HepG2 (cell line): ENCODE measurements around the gene DEFB124. TPM values are rescaled to one million over a fixed set of nuclear protein-coding genes. Genes with fewer than 3 reads are reported as not detected.

ENCODE experiments used
- GATAD2A ChIP-seq: IDR thresholded peaks from 2 replicates; pipeline ENCODE4 v1.6.1; 2016
- HDAC2 ChIP-seq: sonication (generic); formaldehyde crosslinking; IDR thresholded peaks from 2 replicates; pipeline ENCODE4 v1.4.0; 2020; ENCODE audit warnings: missing genetic modification reagents
- KAT8 ChIP-seq: IDR thresholded peaks from 2 replicates; pipeline ENCODE4 v1.6.1; 2016; ENCODE audit warnings: missing genetic modification reagents, missing compliant biosample characterization
- MZF1 ChIP-seq: sonication (generic); formaldehyde crosslinking; IDR thresholded peaks from 2 replicates; pipeline ENCODE4 v1.8.1; 2023; ENCODE audit warnings: mild to moderate bottlenecking, missing genetic modification reagents, borderline replicate concordance
- POLR2G ChIP-seq: fragments of 200-400 bp; formaldehyde crosslinking; IDR thresholded peaks from 2 replicates; pipeline ENCODE4 v1.6.1; 2018; ENCODE audit warnings: mild to moderate bottlenecking, low read depth, low read length, moderate library complexity
- SOX5 ChIP-seq: IDR thresholded peaks from 2 replicates; pipeline ENCODE4 v1.6.1; 2016; ENCODE audit warnings: borderline replicate concordance
- ZBTB7B ChIP-seq: sonication (generic); formaldehyde crosslinking; IDR thresholded peaks from 2 replicates; pipeline ENCODE4 v1.4.0; 2020; ENCODE audit warnings: missing genetic modification reagents
- ZSCAN30 ChIP-seq: sonication (generic); formaldehyde crosslinking; IDR thresholded peaks from 2 replicates; pipeline ENCODE4 v1.5.0; 2020; ENCODE audit warnings: mild to moderate bottlenecking, missing genetic modification reagents
- polyA plus RNA-seq, 8 experiments: library from polyadenylated mRNA; depleted of rRNA in 3 of 8; stranded (reverse) in 7 of 8; unstranded in 1 of 8; fragments of >200 nt; fragmentation: Illumina TruSeq in 4 of 8; extraction: Trizol in 4 of 8; gene quantifications; 2 replicates each; pipeline versions ENCODE4 v1.2.1 to v1.2.3, GENCODE V29; 2011 to 2016; ENCODE audit warnings: low read depth in 4 of 8, missing spikeins in 1 of 8, mixed read lengths in 1 of 8; ENCODE audit not compliant: insufficient read depth in 1 of 8
- total RNA-seq, 5 experiments: library from RNA; depleted of rRNA; stranded (reverse); fragments of >200 nt; fragmentation: Illumina TruSeq; extraction: Trizol; gene quantifications; 2 replicates each; pipeline ENCODE4 v1.2.3, GENCODE V29; 2016; ENCODE audit warnings: low read depth in 1 of 5
- TF ChIP-seq, protein P1 (sequence below): IDR thresholded peaks from 2 replicates; pipeline ENCODE4 v1.6.1; 2016; ENCODE audit warnings: low read depth, missing genetic modification reagents, missing compliant biosample characterization
- TF ChIP-seq, protein P2 (sequence below): IDR thresholded peaks from 2 replicates; pipeline ENCODE4 v1.6.1; 2012; ENCODE audit warnings: low read depth, low read length, improper control_type of control experiment
- TF ChIP-seq, protein P3 (sequence below): IDR thresholded peaks from 2 replicates; pipeline ENCODE4 v1.4.0; 2020; ENCODE audit warnings: mild to moderate bottlenecking, missing genetic modification reagents
- TF ChIP-seq, protein P4 (sequence below): sonication (generic); formaldehyde crosslinking; conservative IDR thresholded peaks from 2 replicates; pipeline ENCODE4 v1.4.0; 2020; ENCODE audit warnings: missing genetic modification reagents
- TF ChIP-seq, protein P5 (sequence below): sonication (generic); formaldehyde crosslinking; IDR thresholded peaks from 2 replicates; pipeline ENCODE4 v1.4.0; 2020; ENCODE audit warnings: mild to moderate bottlenecking, missing genetic modification reagents

Gene DEFB124
- total and polyA plus RNA-seq, 2 of the 13 experiments (the other 11 are each of a cell fraction or from before 2014, with no cell fraction given), result not detected

GRCh38 chr20:31449511-31450414 is 25.2 kb downstream of the DEFB124 start (continued):
- TF ChIP-seq, protein P1, sequence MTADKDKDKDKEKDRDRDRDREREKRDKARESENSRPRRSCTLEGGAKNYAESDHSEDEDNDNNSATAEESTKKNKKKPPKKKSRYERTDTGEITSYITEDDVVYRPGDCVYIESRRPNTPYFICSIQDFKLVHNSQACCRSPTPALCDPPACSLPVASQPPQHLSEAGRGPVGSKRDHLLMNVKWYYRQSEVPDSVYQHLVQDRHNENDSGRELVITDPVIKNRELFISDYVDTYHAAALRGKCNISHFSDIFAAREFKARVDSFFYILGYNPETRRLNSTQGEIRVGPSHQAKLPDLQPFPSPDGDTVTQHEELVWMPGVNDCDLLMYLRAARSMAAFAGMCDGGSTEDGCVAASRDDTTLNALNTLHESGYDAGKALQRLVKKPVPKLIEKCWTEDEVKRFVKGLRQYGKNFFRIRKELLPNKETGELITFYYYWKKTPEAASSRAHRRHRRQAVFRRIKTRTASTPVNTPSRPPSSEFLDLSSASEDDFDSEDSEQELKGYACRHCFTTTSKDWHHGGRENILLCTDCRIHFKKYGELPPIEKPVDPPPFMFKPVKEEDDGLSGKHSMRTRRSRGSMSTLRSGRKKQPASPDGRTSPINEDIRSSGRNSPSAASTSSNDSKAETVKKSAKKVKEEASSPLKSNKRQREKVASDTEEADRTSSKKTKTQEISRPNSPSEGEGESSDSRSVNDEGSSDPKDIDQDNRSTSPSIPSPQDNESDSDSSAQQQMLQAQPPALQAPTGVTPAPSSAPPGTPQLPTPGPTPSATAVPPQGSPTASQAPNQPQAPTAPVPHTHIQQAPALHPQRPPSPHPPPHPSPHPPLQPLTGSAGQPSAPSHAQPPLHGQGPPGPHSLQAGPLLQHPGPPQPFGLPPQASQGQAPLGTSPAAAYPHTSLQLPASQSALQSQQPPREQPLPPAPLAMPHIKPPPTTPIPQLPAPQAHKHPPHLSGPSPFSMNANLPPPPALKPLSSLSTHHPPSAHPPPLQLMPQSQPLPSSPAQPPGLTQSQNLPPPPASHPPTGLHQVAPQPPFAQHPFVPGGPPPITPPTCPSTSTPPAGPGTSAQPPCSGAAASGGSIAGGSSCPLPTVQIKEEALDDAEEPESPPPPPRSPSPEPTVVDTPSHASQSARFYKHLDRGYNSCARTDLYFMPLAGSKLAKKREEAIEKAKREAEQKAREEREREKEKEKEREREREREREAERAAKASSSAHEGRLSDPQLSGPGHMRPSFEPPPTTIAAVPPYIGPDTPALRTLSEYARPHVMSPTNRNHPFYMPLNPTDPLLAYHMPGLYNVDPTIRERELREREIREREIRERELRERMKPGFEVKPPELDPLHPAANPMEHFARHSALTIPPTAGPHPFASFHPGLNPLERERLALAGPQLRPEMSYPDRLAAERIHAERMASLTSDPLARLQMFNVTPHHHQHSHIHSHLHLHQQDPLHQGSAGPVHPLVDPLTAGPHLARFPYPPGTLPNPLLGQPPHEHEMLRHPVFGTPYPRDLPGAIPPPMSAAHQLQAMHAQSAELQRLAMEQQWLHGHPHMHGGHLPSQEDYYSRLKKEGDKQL (CRISPR knock-in tag), result no peak
- TF ChIP-seq POLR2G (peak; percentile 54), GATAD2A (CRISPR knock-in tag) (0 out of 2 replicates have a peak, but pooled peaks have one; percentile 18), ZSCAN30 (CRISPR knock-in tag) (no peak), SOX5 (peak; percentile 86; the same call in 1 of the 2 replicates), HDAC2 (CRISPR knock-in tag) (peak; percentile 46; the same call in 1 of the 2 replicates), MZF1 (CRISPR knock-in tag) (no peak), KAT8 (CRISPR knock-in tag) (no peak), ZBTB7B (0 out of 2 replicates have a peak, but pooled peaks have one; percentile 31)
- TF ChIP-seq, protein P2, sequence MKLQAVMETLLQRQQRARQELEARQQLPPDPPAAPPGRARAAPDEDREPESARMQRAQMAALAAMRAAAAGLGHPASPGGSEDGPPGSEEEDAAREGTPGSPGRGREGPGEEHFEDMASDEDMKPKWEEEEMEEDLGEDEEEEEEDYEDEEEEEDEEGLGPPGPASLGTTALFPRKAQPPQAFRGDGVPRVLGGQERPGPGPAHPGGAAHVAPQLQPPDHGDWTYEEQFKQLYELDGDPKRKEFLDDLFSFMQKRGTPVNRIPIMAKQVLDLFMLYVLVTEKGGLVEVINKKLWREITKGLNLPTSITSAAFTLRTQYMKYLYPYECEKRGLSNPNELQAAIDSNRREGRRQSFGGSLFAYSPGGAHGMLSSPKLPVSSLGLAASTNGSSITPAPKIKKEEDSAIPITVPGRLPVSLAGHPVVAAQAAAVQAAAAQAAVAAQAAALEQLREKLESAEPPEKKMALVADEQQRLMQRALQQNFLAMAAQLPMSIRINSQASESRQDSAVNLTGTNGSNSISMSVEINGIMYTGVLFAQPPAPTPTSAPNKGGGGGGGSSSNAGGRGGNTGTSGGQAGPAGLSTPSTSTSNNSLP, result no peak
- TF ChIP-seq, protein P3, sequence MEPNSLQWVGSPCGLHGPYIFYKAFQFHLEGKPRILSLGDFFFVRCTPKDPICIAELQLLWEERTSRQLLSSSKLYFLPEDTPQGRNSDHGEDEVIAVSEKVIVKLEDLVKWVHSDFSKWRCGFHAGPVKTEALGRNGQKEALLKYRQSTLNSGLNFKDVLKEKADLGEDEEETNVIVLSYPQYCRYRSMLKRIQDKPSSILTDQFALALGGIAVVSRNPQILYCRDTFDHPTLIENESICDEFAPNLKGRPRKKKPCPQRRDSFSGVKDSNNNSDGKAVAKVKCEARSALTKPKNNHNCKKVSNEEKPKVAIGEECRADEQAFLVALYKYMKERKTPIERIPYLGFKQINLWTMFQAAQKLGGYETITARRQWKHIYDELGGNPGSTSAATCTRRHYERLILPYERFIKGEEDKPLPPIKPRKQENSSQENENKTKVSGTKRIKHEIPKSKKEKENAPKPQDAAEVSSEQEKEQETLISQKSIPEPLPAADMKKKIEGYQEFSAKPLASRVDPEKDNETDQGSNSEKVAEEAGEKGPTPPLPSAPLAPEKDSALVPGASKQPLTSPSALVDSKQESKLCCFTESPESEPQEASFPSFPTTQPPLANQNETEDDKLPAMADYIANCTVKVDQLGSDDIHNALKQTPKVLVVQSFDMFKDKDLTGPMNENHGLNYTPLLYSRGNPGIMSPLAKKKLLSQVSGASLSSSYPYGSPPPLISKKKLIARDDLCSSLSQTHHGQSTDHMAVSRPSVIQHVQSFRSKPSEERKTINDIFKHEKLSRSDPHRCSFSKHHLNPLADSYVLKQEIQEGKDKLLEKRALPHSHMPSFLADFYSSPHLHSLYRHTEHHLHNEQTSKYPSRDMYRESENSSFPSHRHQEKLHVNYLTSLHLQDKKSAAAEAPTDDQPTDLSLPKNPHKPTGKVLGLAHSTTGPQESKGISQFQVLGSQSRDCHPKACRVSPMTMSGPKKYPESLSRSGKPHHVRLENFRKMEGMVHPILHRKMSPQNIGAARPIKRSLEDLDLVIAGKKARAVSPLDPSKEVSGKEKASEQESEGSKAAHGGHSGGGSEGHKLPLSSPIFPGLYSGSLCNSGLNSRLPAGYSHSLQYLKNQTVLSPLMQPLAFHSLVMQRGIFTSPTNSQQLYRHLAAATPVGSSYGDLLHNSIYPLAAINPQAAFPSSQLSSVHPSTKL (CRISPR knock-in tag), result peak; percentile 50; the same call in 1 of the 2 replicates
- TF ChIP-seq, protein P4, sequence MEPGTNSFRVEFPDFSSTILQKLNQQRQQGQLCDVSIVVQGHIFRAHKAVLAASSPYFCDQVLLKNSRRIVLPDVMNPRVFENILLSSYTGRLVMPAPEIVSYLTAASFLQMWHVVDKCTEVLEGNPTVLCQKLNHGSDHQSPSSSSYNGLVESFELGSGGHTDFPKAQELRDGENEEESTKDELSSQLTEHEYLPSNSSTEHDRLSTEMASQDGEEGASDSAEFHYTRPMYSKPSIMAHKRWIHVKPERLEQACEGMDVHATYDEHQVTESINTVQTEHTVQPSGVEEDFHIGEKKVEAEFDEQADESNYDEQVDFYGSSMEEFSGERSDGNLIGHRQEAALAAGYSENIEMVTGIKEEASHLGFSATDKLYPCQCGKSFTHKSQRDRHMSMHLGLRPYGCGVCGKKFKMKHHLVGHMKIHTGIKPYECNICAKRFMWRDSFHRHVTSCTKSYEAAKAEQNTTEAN (CRISPR knock-in tag), result no peak
- TF ChIP-seq, protein P5, sequence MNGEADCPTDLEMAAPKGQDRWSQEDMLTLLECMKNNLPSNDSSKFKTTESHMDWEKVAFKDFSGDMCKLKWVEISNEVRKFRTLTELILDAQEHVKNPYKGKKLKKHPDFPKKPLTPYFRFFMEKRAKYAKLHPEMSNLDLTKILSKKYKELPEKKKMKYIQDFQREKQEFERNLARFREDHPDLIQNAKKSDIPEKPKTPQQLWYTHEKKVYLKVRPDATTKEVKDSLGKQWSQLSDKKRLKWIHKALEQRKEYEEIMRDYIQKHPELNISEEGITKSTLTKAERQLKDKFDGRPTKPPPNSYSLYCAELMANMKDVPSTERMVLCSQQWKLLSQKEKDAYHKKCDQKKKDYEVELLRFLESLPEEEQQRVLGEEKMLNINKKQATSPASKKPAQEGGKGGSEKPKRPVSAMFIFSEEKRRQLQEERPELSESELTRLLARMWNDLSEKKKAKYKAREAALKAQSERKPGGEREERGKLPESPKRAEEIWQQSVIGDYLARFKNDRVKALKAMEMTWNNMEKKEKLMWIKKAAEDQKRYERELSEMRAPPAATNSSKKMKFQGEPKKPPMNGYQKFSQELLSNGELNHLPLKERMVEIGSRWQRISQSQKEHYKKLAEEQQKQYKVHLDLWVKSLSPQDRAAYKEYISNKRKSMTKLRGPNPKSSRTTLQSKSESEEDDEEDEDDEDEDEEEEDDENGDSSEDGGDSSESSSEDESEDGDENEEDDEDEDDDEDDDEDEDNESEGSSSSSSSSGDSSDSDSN (CRISPR knock-in tag), result no peak
